GM12878 (cell line): Measurements from ENCODE around the gene STK17A. TPM values are rescaled to one million over a fixed set of nuclear protein-coding genes. Genes with fewer than 3 reads are reported as not detected.

Experiments used
- ATF7 ChIP-seq: fragments of 450-650 bp; IDR thresholded peaks from 2 replicates; pipeline ENCODE4 v1.6.1; 2016; ENCODE audit warnings: low read depth, mild to moderate bottlenecking
- BCL11A ChIP-seq: IDR thresholded peaks from 2 replicates; pipeline ENCODE4 v1.6.1; 2011; ENCODE audit warnings: low read depth, low read length
- E2F4 ChIP-seq: IDR thresholded peaks from 2 replicates; pipeline ENCODE4 v1.6.1; 2012; ENCODE audit warnings: low read depth, low read length, improper control_type of control experiment
- EGR1 ChIP-seq, 2 experiments: IDR thresholded peaks; 1 replicate in 1 of 2; 2 replicates in 1 of 2; pipeline ENCODE4 v1.6.1; 2011 to 2012; ENCODE audit warnings: low read depth in 2 of 2, low read length in 2 of 2, borderline replicate concordance in 1 of 2, mild to moderate bottlenecking in 1 of 2, moderate library complexity in 1 of 2
- HCFC1 ChIP-seq: fragments of 150-350 bp; IDR thresholded peaks from 2 replicates; pipeline ENCODE4 v1.6.1; 2014; ENCODE audit warnings: low read length
- HDAC2 ChIP-seq: fragments of 200-600 bp; sonication (generic); IDR thresholded peaks from 2 replicates; pipeline ENCODE4 v1.6.1; 2017
- HDGF ChIP-seq: fragments of 450-650 bp; IDR thresholded peaks from 2 replicates; pipeline ENCODE4 v1.6.1; 2016; ENCODE audit warnings: antibody characterized with exemption
- IRF4 ChIP-seq: IDR thresholded peaks from 2 replicates; pipeline ENCODE4 v1.6.1; 2011; ENCODE audit warnings: low read depth, low read length
- NBN ChIP-seq: fragments of 450-650 bp; IDR thresholded peaks from 2 replicates; pipeline ENCODE4 v1.6.1; 2016
- NR2C2 ChIP-seq: IDR thresholded peaks from 2 replicates; pipeline ENCODE4 v1.6.1; 2011; ENCODE audit warnings: borderline replicate concordance, low read depth; ENCODE audit not compliant: control insufficient read depth, insufficient read length
- POLR2AphosphoS5 ChIP-seq: IDR thresholded peaks from 2 replicates; pipeline ENCODE4 v1.6.1; 2011; ENCODE audit warnings: mild to moderate bottlenecking, low read length, inconsistent platforms
- SPI1 ChIP-seq: IDR thresholded peaks from 2 replicates; pipeline ENCODE4 v1.6.1; 2011; ENCODE audit warnings: low read depth, mild to moderate bottlenecking, low read length, moderate library complexity, borderline replicate concordance; ENCODE audit not compliant: insufficient read depth
- TARDBP ChIP-seq: IDR thresholded peaks from 2 replicates; pipeline ENCODE4 v1.6.1; 2016; ENCODE audit warnings: borderline replicate concordance
- ZNF207 ChIP-seq: fragments of 450-650 bp; IDR thresholded peaks from 2 replicates; pipeline ENCODE4 v1.6.1; 2014; ENCODE audit warnings: antibody characterized with exemption, mild to moderate bottlenecking, borderline replicate concordance
- ZNF24 ChIP-seq: fragments of 450-650 bp; IDR thresholded peaks from 2 replicates; pipeline ENCODE4 v1.6.1; 2017; ENCODE audit warnings: antibody characterized with exemption, mild to moderate bottlenecking
- ZNF592 ChIP-seq: fragments of 450-650 bp; IDR thresholded peaks from 2 replicates; pipeline ENCODE4 v1.6.1; 2017; ENCODE audit warnings: mild to moderate bottlenecking, moderate library complexity
- polyA plus RNA-seq, 11 experiments: library from polyadenylated mRNA; depleted of rRNA in 4 of 11; unstranded in 6 of 11; stranded (reverse) in 5 of 11; fragments of >200 nt; fragmentation: Nextera tagmentation in 4 of 11; fragmentation: Illumina TruSeq in 1 of 11; extraction: Ambion mirVana in 4 of 11; extraction: Trizol in 1 of 11; gene quantifications; 1 replicate in 1 of 11; 2 replicates in 10 of 11; pipeline versions ENCODE4 v1.2.1 to v1.2.3, GENCODE V29; 2011 to 2016; ENCODE audit warnings: inconsistent platforms in 2 of 11, missing spikeins in 2 of 11, low read depth in 1 of 11
- total RNA-seq, 4 experiments: library from RNA; depleted of rRNA in 3 of 4; stranded (reverse); fragments of >200 nt in 3 of 4; fragmentation: Illumina TruSeq in 1 of 4; extraction: Trizol in 1 of 4; gene quantifications; 2 replicates each; pipeline versions ENCODE4 v1.2.1 to v1.2.3, GENCODE V29; 2013 to 2021
- TF ChIP-seq, protein P1 (sequence below): fragments of 450-650 bp; formaldehyde crosslinking; IDR thresholded peaks from 2 replicates; pipeline ENCODE4 v1.4.0; 2020; ENCODE audit warnings: mild to moderate bottlenecking, moderate library complexity
- TF ChIP-seq, protein P2 (sequence below): fragments of 450-650 bp; IDR thresholded peaks from 2 replicates; pipeline ENCODE4 v1.6.1; 2018; ENCODE audit warnings: mild to moderate bottlenecking, low read depth, moderate library complexity; ENCODE audit not compliant: partially characterized antibody

Gene STK17A
- total and polyA plus RNA-seq, 10 of the 15 experiments (the other 5 are each of a cell fraction or from before 2014, with no cell fraction given), result 18.5 to 91.6 (median 70.8) TPM

- TF ChIP-seq HCFC1, result no peak
- no peak for TF ChIP-seq POLR2AphosphoS5
- TF ChIP-seq EGR1 (IDR thresholded peaks at IDR 0.05; ENCODE audit: borderline replicate concordance in 1 of 2, low read depth in 2 of 2, low read length in 2 of 2), result no peak
- peak; percentile 61; the same call in 1 of the 2 replicates for TF ChIP-seq BCL11A
- TF ChIP-seq TARDBP, result no peak
- no peak for TF ChIP-seq NR2C2
- no peak for TF ChIP-seq ZNF24
- TF ChIP-seq IRF4, result peak; percentile 70
- no peak for TF ChIP-seq ZNF207
- TF ChIP-seq HDAC2, result no peak
- TF ChIP-seq HDGF, result no peak
- TF ChIP-seq, protein P1, sequence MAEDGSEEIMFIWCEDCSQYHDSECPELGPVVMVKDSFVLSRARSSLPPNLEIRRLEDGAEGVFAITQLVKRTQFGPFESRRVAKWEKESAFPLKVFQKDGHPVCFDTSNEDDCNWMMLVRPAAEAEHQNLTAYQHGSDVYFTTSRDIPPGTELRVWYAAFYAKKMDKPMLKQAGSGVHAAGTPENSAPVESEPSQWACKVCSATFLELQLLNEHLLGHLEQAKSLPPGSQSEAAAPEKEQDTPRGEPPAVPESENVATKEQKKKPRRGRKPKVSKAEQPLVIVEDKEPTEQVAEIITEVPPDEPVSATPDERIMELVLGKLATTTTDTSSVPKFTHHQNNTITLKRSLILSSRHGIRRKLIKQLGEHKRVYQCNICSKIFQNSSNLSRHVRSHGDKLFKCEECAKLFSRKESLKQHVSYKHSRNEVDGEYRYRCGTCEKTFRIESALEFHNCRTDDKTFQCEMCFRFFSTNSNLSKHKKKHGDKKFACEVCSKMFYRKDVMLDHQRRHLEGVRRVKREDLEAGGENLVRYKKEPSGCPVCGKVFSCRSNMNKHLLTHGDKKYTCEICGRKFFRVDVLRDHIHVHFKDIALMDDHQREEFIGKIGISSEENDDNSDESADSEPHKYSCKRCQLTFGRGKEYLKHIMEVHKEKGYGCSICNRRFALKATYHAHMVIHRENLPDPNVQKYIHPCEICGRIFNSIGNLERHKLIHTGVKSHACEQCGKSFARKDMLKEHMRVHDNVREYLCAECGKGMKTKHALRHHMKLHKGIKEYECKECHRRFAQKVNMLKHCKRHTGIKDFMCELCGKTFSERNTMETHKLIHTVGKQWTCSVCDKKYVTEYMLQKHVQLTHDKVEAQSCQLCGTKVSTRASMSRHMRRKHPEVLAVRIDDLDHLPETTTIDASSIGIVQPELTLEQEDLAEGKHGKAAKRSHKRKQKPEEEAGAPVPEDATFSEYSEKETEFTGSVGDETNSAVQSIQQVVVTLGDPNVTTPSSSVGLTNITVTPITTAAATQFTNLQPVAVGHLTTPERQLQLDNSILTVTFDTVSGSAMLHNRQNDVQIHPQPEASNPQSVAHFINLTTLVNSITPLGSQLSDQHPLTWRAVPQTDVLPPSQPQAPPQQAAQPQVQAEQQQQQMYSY, result no peak
- no peak for TF ChIP-seq ATF7
- TF ChIP-seq, protein P2, sequence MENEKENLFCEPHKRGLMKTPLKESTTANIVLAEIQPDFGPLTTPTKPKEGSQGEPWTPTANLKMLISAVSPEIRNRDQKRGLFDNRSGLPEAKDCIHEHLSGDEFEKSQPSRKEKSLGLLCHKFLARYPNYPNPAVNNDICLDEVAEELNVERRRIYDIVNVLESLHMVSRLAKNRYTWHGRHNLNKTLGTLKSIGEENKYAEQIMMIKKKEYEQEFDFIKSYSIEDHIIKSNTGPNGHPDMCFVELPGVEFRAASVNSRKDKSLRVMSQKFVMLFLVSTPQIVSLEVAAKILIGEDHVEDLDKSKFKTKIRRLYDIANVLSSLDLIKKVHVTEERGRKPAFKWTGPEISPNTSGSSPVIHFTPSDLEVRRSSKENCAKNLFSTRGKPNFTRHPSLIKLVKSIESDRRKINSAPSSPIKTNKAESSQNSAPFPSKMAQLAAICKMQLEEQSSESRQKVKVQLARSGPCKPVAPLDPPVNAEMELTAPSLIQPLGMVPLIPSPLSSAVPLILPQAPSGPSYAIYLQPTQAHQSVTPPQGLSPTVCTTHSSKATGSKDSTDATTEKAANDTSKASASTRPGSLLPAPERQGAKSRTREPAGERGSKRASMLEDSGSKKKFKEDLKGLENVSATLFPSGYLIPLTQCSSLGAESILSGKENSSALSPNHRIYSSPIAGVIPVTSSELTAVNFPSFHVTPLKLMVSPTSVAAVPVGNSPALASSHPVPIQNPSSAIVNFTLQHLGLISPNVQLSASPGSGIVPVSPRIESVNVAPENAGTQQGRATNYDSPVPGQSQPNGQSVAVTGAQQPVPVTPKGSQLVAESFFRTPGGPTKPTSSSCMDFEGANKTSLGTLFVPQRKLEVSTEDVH, result no peak
- no peak for TF ChIP-seq ZNF592
- TF ChIP-seq SPI1, result no peak
- TF ChIP-seq E2F4, result no peak
- TF ChIP-seq NBN, result no peak
These were observed 30.0 kb downstream of the STK17A start (continued) for GRCh38 chr7:43612599-43613589.
